ENCODE results near the gene PPP2R5C. TPM values are rescaled to one million over a fixed set of nuclear protein-coding genes. Genes with fewer than 3 reads are reported as not detected.

PPP2R5C gene
- total and polyA plus RNA-seq, 2 of the 8 experiments (the other 6 are each of a cell fraction or from before 2014, with no cell fraction given), result 49.6 to 95.9 TPM

DNA sequence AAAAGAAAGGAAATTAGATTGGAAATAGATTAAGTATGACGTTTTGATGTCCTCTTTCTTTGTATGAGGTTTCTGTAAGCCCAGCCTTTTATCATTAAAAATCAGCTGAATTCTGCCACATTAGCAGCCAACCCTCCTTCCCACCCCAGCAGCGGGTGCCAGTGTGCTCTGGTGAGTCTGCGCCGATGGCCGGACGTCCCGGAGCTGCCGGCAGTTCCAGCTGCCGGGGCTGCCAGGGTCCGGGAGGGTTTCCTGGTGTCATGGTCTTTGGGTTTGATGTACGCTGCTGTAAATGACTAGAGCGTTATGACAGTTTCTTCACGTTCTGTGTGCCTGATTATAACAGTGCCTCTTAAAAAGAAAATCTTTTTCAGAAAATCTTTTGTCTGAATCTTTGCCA, 151.3 kb downstream of the PPP2R5C start:
- no peaks in the 10 kb centered on the region for H3K23me2 ChIP-seq (ENCODE audit: low read depth, low read length)
- H2BK120ac ChIP-seq (replicated peaks; ENCODE audit: low read depth, low read length), result no peak overlapping the region
- no peaks in the 10 kb centered on the region for H3K9me3 ChIP-seq (ENCODE audit: insufficient read depth in 2 of 2, low read depth in 1 of 2, low read length in 1 of 2)
- FAIRE-seq (no peak), DNase-seq (ENCODE audit: low read depth in 1 of 2, low spot score in 2 of 2) (no peak)
- H4K91ac ChIP-seq (replicated peaks; ENCODE audit: insufficient read length, low read length), result no peak overlapping the region
- no peak overlapping the region for H3K9ac ChIP-seq (replicated peaks in 1 of 4; ENCODE audit: extremely low read depth in 1 of 4, low read depth in 3 of 4, low read length in 3 of 4)
- no peak overlapping the region for H2BK15ac ChIP-seq (ENCODE audit: low read length)
- no peak overlapping the region for H3K4ac ChIP-seq (replicated peaks; ENCODE audit: insufficient read length, low read depth, low read length)
- CTCF ChIA-PET (ENCODE audit: partially characterized antibody), result interaction anchor here (2.1 kb wide), 1 partner anchor 142 kb away, joined by 7 read pairs; no protein-coding TSS in a partner anchor
- no peak overlapping the region for H3K56ac ChIP-seq (replicated peaks; ENCODE audit: insufficient read length, low read depth, low read length)
- H3K27me3 ChIP-seq (replicated peaks in 1 of 4; ENCODE audit: control insufficient read depth in 3 of 4, extremely low read depth in 1 of 4, insufficient read depth in 3 of 4, low read length in 3 of 4), result no peaks in the 10 kb centered on the region; a peak in 2 of 7 replicates
- no peak overlapping the region for H2BK5ac ChIP-seq (ENCODE audit: low read depth, low read length)
- H3K79me1 ChIP-seq (ENCODE audit: low read depth, low read length), result 0 out of 2 replicates have a peak, but pooled peaks cover 2% of the 10 kb centered on the region
- no peak overlapping the region for H3K4me2 ChIP-seq (ENCODE audit: insufficient read depth in 1 of 2, low read depth in 2 of 2, low read length in 2 of 2)
- no peak overlapping the region for H3K23ac ChIP-seq (ENCODE audit: insufficient read length)
- 89% methylated on average over 13 of the region's 13 CpGs; no CpG with 5 or more reads in 1 of the 2 experiments for WGBS, 2 experiments (ENCODE audit: extremely low coverage in 1 of 2, insufficient coverage in 1 of 2, insufficient read length in 1 of 2, insufficient replicate concordance in 2 of 2, low coverage in 1 of 2, low lambda C conversion rate in 2 of 2, missing lambda C conversion rate in 1 of 2)
- H3K14ac ChIP-seq (ENCODE audit: insufficient read length), result no peak overlapping the region
- H2AK5ac ChIP-seq (ENCODE audit: low read depth, low read length), result no peak overlapping the region
- no peak overlapping the region for H3K4me3 ChIP-seq (ENCODE audit: extremely low read depth in 1 of 4, insufficient read depth in 2 of 4, low read depth in 3 of 4, low read length in 4 of 4)
- no peak overlapping the region for H2AFZ ChIP-seq (ENCODE audit: low read length)
- peaks cover 0 to 2% of the 10 kb centered on the region in 2 experiments for H4K20me1 ChIP-seq (replicated peaks in 1 of 2; ENCODE audit: control insufficient read depth in 1 of 2, insufficient read depth in 2 of 2, low read length in 2 of 2)
- no peak overlapping the region for H3K27ac ChIP-seq (ENCODE audit: low read depth, low read length)
- no peak overlapping the region for H3K18ac ChIP-seq (ENCODE audit: extremely low read depth, low read length)
- H4K5ac ChIP-seq (ENCODE audit: insufficient read length, low read depth, low read length), result no peak overlapping the region
- POLR2A ChIA-PET (ENCODE audit: partially characterized antibody), result interaction anchor here (0.6 kb wide), 1 partner anchor 22 kb away, joined by 3 read pairs; no protein-coding TSS in a partner anchor
- peaks cover 3 to 22% (median 15%) of the 10 kb centered on the region in 4 experiments for H3K4me1 ChIP-seq (replicated peaks in 1 of 4; ENCODE audit: control insufficient read depth in 3 of 4, insufficient read depth in 4 of 4, low read length in 3 of 4)
- peaks cover 0 to 17% (median 0%) of the 10 kb centered on the region in 4 experiments; a peak in 5 of 8 replicates for H3K36me3 ChIP-seq (ENCODE audit: control insufficient read depth in 2 of 4, insufficient read depth in 4 of 4, low read length in 3 of 4)
- no peak overlapping the region for H4K8ac ChIP-seq (ENCODE audit: extremely low read depth, insufficient read depth, low read length)
- H3K79me2 ChIP-seq (ENCODE audit: control insufficient read depth in 1 of 2, insufficient read depth in 2 of 2, low read length in 2 of 2), result no peaks in the 10 kb centered on the region
- no peak overlapping the region for H2BK20ac ChIP-seq (ENCODE audit: low read length)
- H2BK12ac ChIP-seq (ENCODE audit: low read depth, low read length), result no peak overlapping the region
- TF ChIP-seq SIN3A (conservative IDR thresholded peaks at IDR 0.05 in 1 of 2, IDR thresholded peaks at IDR 0.05 in 1 of 2; ENCODE audit: low read depth in 1 of 2, low read length in 2 of 2), result no peak
- no peak for TF ChIP-seq TAF1 (IDR thresholded peaks at IDR 0.05; ENCODE audit: low read depth, low read length)
- no peak for TF ChIP-seq ATF3 (IDR thresholded peaks at IDR 0.05; ENCODE audit: insufficient read depth, low read depth, low read length)
- TF ChIP-seq HDAC6 (IDR thresholded peaks at IDR 0.05; ENCODE audit: low read depth, low read length), result no peak
- no peak for TF ChIP-seq TBP (IDR thresholded peaks at IDR 0.05; ENCODE audit: low read depth, low read length)
- TF ChIP-seq FOSL1 (IDR thresholded peaks at IDR 0.05; ENCODE audit: insufficient read depth, low read depth, low read length), result no peak
- no peak for TF ChIP-seq BACH1 (IDR thresholded peaks at IDR 0.05; ENCODE audit: low read length)
- no peak for TF ChIP-seq E2F6 (IDR thresholded peaks at IDR 0.05)
- TF ChIP-seq CHD2 (IDR thresholded peaks at IDR 0.05; ENCODE audit: low read length), result no peak
- no peak for TF ChIP-seq CBX8 (IDR thresholded peaks at IDR 0.05; ENCODE audit: borderline replicate concordance, low read depth, low read length)
- no peak for TF ChIP-seq CBX5 (IDR thresholded peaks at IDR 0.05; ENCODE audit: low read depth, low read length)
